Measurements from ENCODE around the gene CYP3A7. TPM values are rescaled to one million over a fixed set of nuclear protein-coding genes. Genes with fewer than 3 reads are reported as not detected.
"Not testable (repeated sequence)": the region's sequence is repeated elsewhere in the genome, so short reads cannot be mapped to it uniquely, and the experiment has no call there.

CYP3A7 gene
- total and polyA plus RNA-seq, 10 donors = not detected

- intact Hi-C loops (cut with DNase I; ENCODE audit: low total_unique reads) = no loop called here
- no peaks in the 10 kb centered on the region for H3K27me3 ChIP-seq (replicated peaks in 1 of 7)
- 62 to 77% (median 73%) methylated on average over 5 of the region's 5 CpGs for WGBS, 5 donors
- DNase-seq = no peak
- TF ChIP-seq POLR2AphosphoS5 (IDR thresholded peaks at IDR 0.05) (no peak), CTCF (IDR thresholded peaks at IDR 0.05 in 8 of 11, conservative IDR thresholded peaks at IDR 0.05 in 3 of 11) (no peak), POLR2A (IDR thresholded peaks at IDR 0.05) (no peak)
- H3K36me3 ChIP-seq = peaks cover 0 to 9% (median 0%) of the 10 kb centered on the region in 6 donors
- no peak overlapping the region for H3K27ac ChIP-seq
- H3K9me3 ChIP-seq = peaks cover 0 to 11% (median 7%) of the 10 kb centered on the region in 8 donors
- no peak overlapping the region for H3K4me3 ChIP-seq
- H3K4me1 ChIP-seq = no peaks in the 10 kb centered on the region
Observed at GRCh38 chr7:99740573-99741440, 5.8 kb upstream of the CYP3A7 start.

- no peak overlapping the region for H3K27ac ChIP-seq
- intact Hi-C loops (cut with DNase I; ENCODE audit: low total_unique reads) = no loop called here
- no peaks in the 10 kb centered on the region for H3K27me3 ChIP-seq (replicated peaks in 1 of 7)
- no peak overlapping the region for H3K4me3 ChIP-seq
- peaks cover 0 to 9% (median 0%) of the 10 kb centered on the region in 6 donors for H3K36me3 ChIP-seq
- no peak for TF ChIP-seq POLR2A (IDR thresholded peaks at IDR 0.05)
- TF ChIP-seq POLR2AphosphoS5 (IDR thresholded peaks at IDR 0.05) = no peak
- TF ChIP-seq CTCF (IDR thresholded peaks at IDR 0.05 in 8 of 11, conservative IDR thresholded peaks at IDR 0.05 in 3 of 11) = no peak
- no peak for DNase-seq
- H3K9me3 ChIP-seq = peaks cover 0 to 3% (median under 1%) of the 10 kb centered on the region in 8 donors
- H3K4me1 ChIP-seq = no peaks in the 10 kb centered on the region
- WGBS, 5 donors = 73 to 92% (median 82%) methylated on average over 2 of the region's 2 CpGs
Observed at GRCh38 chr7:99739699-99740572, 4.9 kb upstream of the CYP3A7 start.

GRCh38 chr7:99737726-99738125, 2.7 kb upstream of the CYP3A7 start:
- TF ChIP-seq CTCF (IDR thresholded peaks at IDR 0.05 in 8 of 11, conservative IDR thresholded peaks at IDR 0.05 in 3 of 11) (no peak), POLR2A (IDR thresholded peaks at IDR 0.05) (no peak), POLR2AphosphoS5 (IDR thresholded peaks at IDR 0.05) (no peak)
- intact Hi-C loops (cut with DNase I; ENCODE audit: low total_unique reads) = no loop called here
- H3K27me3 ChIP-seq (replicated peaks in 1 of 7) = no peaks in the 10 kb centered on the region
- H3K36me3 ChIP-seq = peaks cover 0 to 9% (median 0%) of the 10 kb centered on the region in 6 donors
- 71 to 90% (median 87%) methylated on average over 1 of the region's 1 CpG for WGBS, 5 donors
- H3K4me1 ChIP-seq = no peaks in the 10 kb centered on the region
- H3K4me3 ChIP-seq = no peak overlapping the region
- H3K27ac ChIP-seq = no peak overlapping the region
- DNase-seq = no peak
- no peaks in the 10 kb centered on the region for H3K9me3 ChIP-seq

GRCh38 chr7:99736667-99737066, 1.7 kb upstream of the CYP3A7 start:
- H3K4me1 ChIP-seq; H3K27me3 ChIP-seq (replicated peaks in 1 of 7); H3K27ac ChIP-seq; intact Hi-C loops (cut with DNase I; ENCODE audit: low total_unique reads); H3K4me3 ChIP-seq; DNase-seq; H3K36me3 ChIP-seq; H3K9me3 ChIP-seq: not testable (repeated sequence)
- 92 to 95% (median 94%) methylated on average over 4 of the region's 4 CpGs for WGBS, 5 donors

Measured in spleen (tissue), 11 donors.